Measurements from ENCODE around the gene PHC3. TPM values are rescaled to one million over a fixed set of nuclear protein-coding genes. Genes with fewer than 3 reads are reported as not detected.
A peak's percentile ranks its signal among the peaks of the same experiment; 100 is the strongest.

The PHC3 gene
- total RNA-seq, 1 donor from 2014 or later: 13.7 TPM

DNA sequence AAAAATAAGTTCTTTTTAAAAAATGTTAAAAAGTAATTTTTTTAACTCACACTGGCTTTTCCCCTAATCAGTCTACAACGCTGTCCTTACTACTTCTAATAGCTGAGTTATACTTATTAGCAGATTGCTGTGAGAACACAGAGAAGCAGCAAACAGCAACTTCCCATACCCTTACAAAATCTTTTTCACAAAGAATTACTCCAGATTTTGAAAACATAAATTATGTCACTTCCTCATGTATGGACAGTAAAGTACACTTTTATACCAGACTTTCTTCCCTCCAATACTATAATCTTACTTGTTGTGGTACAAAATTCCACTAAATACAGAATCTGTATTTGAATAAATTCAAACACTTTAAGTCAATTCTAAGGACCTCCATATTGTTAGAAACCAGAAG, 2.1 kb downstream of the PHC3 start:
- DNase-seq (ENCODE audit: low read depth): no peak
- TF ChIP-seq, protein P1, sequence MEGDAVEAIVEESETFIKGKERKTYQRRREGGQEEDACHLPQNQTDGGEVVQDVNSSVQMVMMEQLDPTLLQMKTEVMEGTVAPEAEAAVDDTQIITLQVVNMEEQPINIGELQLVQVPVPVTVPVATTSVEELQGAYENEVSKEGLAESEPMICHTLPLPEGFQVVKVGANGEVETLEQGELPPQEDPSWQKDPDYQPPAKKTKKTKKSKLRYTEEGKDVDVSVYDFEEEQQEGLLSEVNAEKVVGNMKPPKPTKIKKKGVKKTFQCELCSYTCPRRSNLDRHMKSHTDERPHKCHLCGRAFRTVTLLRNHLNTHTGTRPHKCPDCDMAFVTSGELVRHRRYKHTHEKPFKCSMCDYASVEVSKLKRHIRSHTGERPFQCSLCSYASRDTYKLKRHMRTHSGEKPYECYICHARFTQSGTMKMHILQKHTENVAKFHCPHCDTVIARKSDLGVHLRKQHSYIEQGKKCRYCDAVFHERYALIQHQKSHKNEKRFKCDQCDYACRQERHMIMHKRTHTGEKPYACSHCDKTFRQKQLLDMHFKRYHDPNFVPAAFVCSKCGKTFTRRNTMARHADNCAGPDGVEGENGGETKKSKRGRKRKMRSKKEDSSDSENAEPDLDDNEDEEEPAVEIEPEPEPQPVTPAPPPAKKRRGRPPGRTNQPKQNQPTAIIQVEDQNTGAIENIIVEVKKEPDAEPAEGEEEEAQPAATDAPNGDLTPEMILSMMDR (IDR thresholded peaks at IDR 0.05; ENCODE audit: insufficient read depth, low read length, severe bottlenecking): no peak
- Histone ChIP-seq H3K36me3 (ENCODE audit: control insufficient read depth, insufficient read depth, low read length) (peaks cover 2% of the 10 kb centered on the region), H3K27me3 (ENCODE audit: control insufficient read depth, insufficient read depth, low read length) (no peaks in the 10 kb centered on the region), H3K4me3 (ENCODE audit: low read depth, low read length) (peak overlapping the region; percentile 81)
- no peak for FAIRE-seq

GRCh38 chr3:170178651-170179050, 2.9 kb downstream of the PHC3 start:
- Histone ChIP-seq H3K36me3 (ENCODE audit: control insufficient read depth, insufficient read depth, low read length) (peaks cover 2% of the 10 kb centered on the region), H3K27me3 (ENCODE audit: control insufficient read depth, insufficient read depth, low read length) (no peaks in the 10 kb centered on the region), H3K4me3 (ENCODE audit: low read depth, low read length) (no peak overlapping the region)
- no peak for DNase-seq (ENCODE audit: low read depth)
- TF ChIP-seq, protein P1 (IDR thresholded peaks at IDR 0.05; ENCODE audit: insufficient read depth, low read length, severe bottlenecking): no peak
- no peak for FAIRE-seq

GRCh38 chr3:170171563-170171962, 10.0 kb downstream of the PHC3 start:
- Histone ChIP-seq H3K36me3 (ENCODE audit: control insufficient read depth, insufficient read depth, low read length) (peaks cover 5% of the 10 kb centered on the region), H3K4me3 (ENCODE audit: low read depth, low read length) (no peak overlapping the region), H3K27me3 (ENCODE audit: control insufficient read depth, insufficient read depth, low read length) (no peaks in the 10 kb centered on the region)
- FAIRE-seq: no peak
- TF ChIP-seq, protein P1 (IDR thresholded peaks at IDR 0.05; ENCODE audit: insufficient read depth, low read length, severe bottlenecking): no peak
- DNase-seq (ENCODE audit: low read depth): no peak

- no peak for DNase-seq (ENCODE audit: low read depth)
- H3K27me3 ChIP-seq (ENCODE audit: control insufficient read depth, insufficient read depth, low read length): no peaks in the 10 kb centered on the region
- H3K36me3 ChIP-seq (ENCODE audit: control insufficient read depth, insufficient read depth, low read length): peaks cover 1% of the 10 kb centered on the region
- FAIRE-seq: no peak
- TF ChIP-seq, protein P1 (IDR thresholded peaks at IDR 0.05; ENCODE audit: insufficient read depth, low read length, severe bottlenecking): no peak
- H3K4me3 ChIP-seq (ENCODE audit: low read depth, low read length): no peak overlapping the region
These were observed 16.8 kb downstream of the PHC3 start for GRCh38 chr3:170164717-170165116.

- no peak overlapping the region for H3K4me3 ChIP-seq (ENCODE audit: low read depth, low read length)
- FAIRE-seq: no peak
- TF ChIP-seq, protein P1 (IDR thresholded peaks at IDR 0.05; ENCODE audit: insufficient read depth, low read length, severe bottlenecking): no peak
- peaks cover 1% of the 10 kb centered on the region for H3K36me3 ChIP-seq (ENCODE audit: control insufficient read depth, insufficient read depth, low read length)
- DNase-seq (ENCODE audit: low read depth): no peak
- H3K27me3 ChIP-seq (ENCODE audit: control insufficient read depth, insufficient read depth, low read length): no peaks in the 10 kb centered on the region
These were observed 17.4 kb downstream of the PHC3 start for GRCh38 chr3:170163956-170164645.

- TF ChIP-seq, protein P1 (IDR thresholded peaks at IDR 0.05; ENCODE audit: insufficient read depth, low read length, severe bottlenecking): no peak
- FAIRE-seq (no peak), DNase-seq (ENCODE audit: low read depth) (no peak)
- no peak overlapping the region for H3K4me3 ChIP-seq (ENCODE audit: low read depth, low read length)
- H3K36me3 ChIP-seq (ENCODE audit: control insufficient read depth, insufficient read depth, low read length): peaks cover 1% of the 10 kb centered on the region
- H3K27me3 ChIP-seq (ENCODE audit: control insufficient read depth, insufficient read depth, low read length): no peaks in the 10 kb centered on the region
These were observed 18.9 kb downstream of the PHC3 start for GRCh38 chr3:170162630-170163029.

Data from bronchial epithelial cell (primary cell).